Kidney (tissue), 14 donors: Measurements from ENCODE around the gene BSCL2. TPM values are rescaled to one million over a fixed set of nuclear protein-coding genes. Genes with fewer than 3 reads are reported as not detected.
"Not testable (repeated sequence)": the region's sequence is repeated elsewhere in the genome, so short reads cannot be mapped to it uniquely, and the experiment has no call there.

ENCODE experiments used
- DNase-seq, 5 donors: peaks; one replicate each; pipeline ENCODE4 v3.0.0-alpha.2; 2013 to 2020
- FAIRE-seq: peaks from 2 replicates; lab custom pipeline; 2012; peaks lifted over from hg19 to GRCh38; lab: Jason Lieb, UNC
- H3K27ac ChIP-seq, 2 donors: one replicate each; pipeline ENCODE4 v1.7.0; 2013; ENCODE audit warnings: low read depth in 2 of 2, low read length in 2 of 2, inconsistent platforms in 1 of 2
- H3K27me3 ChIP-seq: one replicate; pipeline ENCODE4 v1.7.1; 2013; ENCODE audit warnings: low read length, inconsistent platforms; ENCODE audit not compliant: control insufficient read depth, insufficient read depth
- H3K36me3 ChIP-seq, 3 donors: one replicate each; pipeline versions ENCODE4 v1.7.0 to v1.7.1; 2013; ENCODE audit warnings: low read length in 3 of 3, control low read depth in 1 of 3, inconsistent platforms in 1 of 3; ENCODE audit not compliant: insufficient read depth in 3 of 3, control insufficient read depth in 2 of 3
- H3K4me1 ChIP-seq, 3 donors: one replicate each; pipeline versions ENCODE4 v1.7.0 to v1.7.1; 2013; ENCODE audit warnings: low read length in 3 of 3, inconsistent platforms in 1 of 3, low read depth in 1 of 3; ENCODE audit not compliant: control insufficient read depth in 2 of 3, insufficient read depth in 2 of 3
- H3K4me3 ChIP-seq, 3 donors: one replicate each; pipeline versions ENCODE4 v1.7.0 to v1.8.1; 2013; ENCODE audit warnings: low read length in 3 of 3, control low read depth in 1 of 3, inconsistent platforms in 1 of 3
- H3K9ac ChIP-seq, 3 donors: one replicate each; pipeline versions ENCODE4 v1.7.0 to v1.7.1; 2013; ENCODE audit warnings: low read length in 3 of 3, control low read depth in 1 of 3, inconsistent platforms in 1 of 3
- H3K9me3 ChIP-seq, 3 donors: one replicate each; pipeline versions ENCODE4 v1.7.0 to v1.7.1; 2013; ENCODE audit warnings: low read length in 3 of 3, control low read depth in 1 of 3, inconsistent platforms in 1 of 3; ENCODE audit not compliant: control insufficient read depth in 2 of 3, insufficient read depth in 1 of 3
- CTCF ChIP-seq: IDR thresholded peaks from 3 replicates; pipeline ENCODE4 v1.5.1; 2012; ENCODE audit warnings: mild to moderate bottlenecking, moderate library complexity, borderline replicate concordance; ENCODE audit not compliant: insufficient read depth; ENCODE audit errors: extremely low read depth
- intact Hi-C: fragments of 100-400 bp; cut with DNase I; formaldehyde crosslinking; loops from one replicate; pipeline ENCODE4 v1.11.1; 2022
- polyA plus RNA-seq: library from polyadenylated mRNA; stranded (reverse); fragments of 350-450 nt; fragmentation: Illumina TruSeq; extraction: RNeasy Lipid Tissue Mini Kit (QIAGEN cat#74804); gene quantifications from one replicate; pipeline ENCODE4 v1.2.3, GENCODE V29; 2014; ENCODE audit warnings: low read depth, low replicate concordance; ENCODE audit not compliant: insufficient read depth
- total RNA-seq: library from RNA; stranded (reverse); fragmentation: NEBNext Ultra II Directional; extraction: Animal tissue kit (Norgen Biotek cat#: 25700); gene quantifications from one replicate; pipeline ENCODE4 v1.2.1, GENCODE V29; 2021
- donor health status: control.
- donor health status: control.
- donor health status: control.
- donor health status: control.
- donor health status: control.
- donor health status: DM: yes; HTN: yes; CAD: no.
- donor health status: Normal renal cell carcinoma (clear cell type).

The BSCL2 gene
- total and polyA plus RNA-seq, 2 donors from 2014 or later, result 93.2 to 249 TPM

GRCh38 chr11:62747475-62748160 lies 40.4 kb upstream of the BSCL2 start:
- Histone ChIP-seq H3K4me1 (peaks cover 0 to 6% (median 2%) of the 10 kb centered on the region in 3 donors), H3K27me3 (no peaks in the 10 kb centered on the region), H3K9ac (no peak overlapping the region), H3K36me3 (peaks cover 0 to 7% (median 2%) of the 10 kb centered on the region in 3 donors), H3K4me3 (no peak overlapping the region), H3K9me3 (no peaks in the 10 kb centered on the region), H3K27ac (no peak overlapping the region)
- DNase-seq (peak in 3 of 5 donors; percentile 14 to 60 (median 55)), FAIRE-seq (no peak)
- no peak for TF ChIP-seq CTCF
- intact Hi-C loops, result no loop called here

GRCh38 chr11:62737196-62737595 lies 30.0 kb upstream of the BSCL2 start:
- no peak overlapping the region for H3K27ac ChIP-seq
- no peak for FAIRE-seq
- DNase-seq, result no peak
- H3K9me3 ChIP-seq, result no peaks in the 10 kb centered on the region
- H3K27me3 ChIP-seq, result no peaks in the 10 kb centered on the region
- H3K9ac ChIP-seq, result no peak overlapping the region
- H3K36me3 ChIP-seq, result peaks cover 0 to 13% (median 10%) of the 10 kb centered on the region in 3 donors
- H3K4me3 ChIP-seq, result no peak overlapping the region
- no peak for TF ChIP-seq CTCF
- intact Hi-C loops, result no loop called here
- H3K4me1 ChIP-seq, result no peaks in the 10 kb centered on the region

GRCh38 chr11:62732830-62733229 lies 25.6 kb upstream of the BSCL2 start:
- no peak overlapping the region for H3K4me3 ChIP-seq
- H3K9ac ChIP-seq, result no peak overlapping the region
- no peak for TF ChIP-seq CTCF
- FAIRE-seq (no peak), DNase-seq (no peak)
- H3K27me3 ChIP-seq, result no peaks in the 10 kb centered on the region
- peaks cover 0 to 7% (median 4%) of the 10 kb centered on the region in 3 donors for H3K4me1 ChIP-seq
- H3K27ac ChIP-seq, result no peak overlapping the region
- H3K36me3 ChIP-seq, result peaks cover 0 to 5% (median 3%) of the 10 kb centered on the region in 3 donors
- intact Hi-C loops, result no loop called here
- no peaks in the 10 kb centered on the region for H3K9me3 ChIP-seq

GRCh38 chr11:62730076-62730475 lies 22.9 kb upstream of the BSCL2 start:
- H3K4me3 ChIP-seq, result peak overlapping the region in 1 of 3 donors; percentile 51
- peak overlapping the region in 1 of 3 donors; percentile 69 for H3K9ac ChIP-seq
- H3K4me1 ChIP-seq, DNase-seq, H3K9me3 ChIP-seq, H3K27me3 ChIP-seq, FAIRE-seq, intact Hi-C loops, H3K27ac ChIP-seq, H3K36me3 ChIP-seq: not testable (repeated sequence)
